Measurements from ENCODE around the gene SLC39A9. TPM values are rescaled to one million over a fixed set of nuclear protein-coding genes. Genes with fewer than 3 reads are reported as not detected.
"Not testable (repeated sequence)": the region's sequence is repeated elsewhere in the genome, so short reads cannot be mapped to it uniquely, and the experiment has no call there.

SLC39A9 gene
- polyA plus RNA-seq, 1 experiment = 70.3 TPM

DNA sequence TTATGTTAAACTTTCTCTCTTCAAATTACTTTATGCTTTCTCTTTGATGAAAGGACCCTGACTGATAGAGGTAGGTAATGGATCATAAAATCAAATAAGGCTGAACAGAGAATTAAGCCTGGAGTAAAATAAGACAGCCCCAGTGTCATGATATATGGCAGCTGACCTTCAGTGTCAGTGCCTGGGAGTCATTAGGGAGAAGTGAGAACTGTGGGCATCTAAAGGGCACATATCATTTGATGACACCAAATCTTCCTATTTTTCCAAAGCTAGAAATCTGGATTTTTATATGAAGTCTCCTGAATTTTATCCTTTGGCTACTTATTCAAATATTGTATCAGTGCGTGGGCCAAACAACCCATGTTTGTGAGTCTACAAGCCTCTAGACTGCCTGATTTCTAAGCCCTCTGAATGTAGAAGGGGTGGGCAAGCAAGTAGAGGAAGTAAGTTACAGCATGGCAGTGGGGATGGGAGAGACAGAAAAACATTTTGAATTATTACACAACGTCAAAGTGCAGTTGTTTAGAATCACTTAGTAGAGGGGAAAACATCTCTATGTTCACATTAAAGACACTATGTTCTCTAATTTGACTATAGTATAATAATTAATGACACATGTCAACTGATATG is 10.0 kb downstream of the SLC39A9 start:
- Histone ChIP-seq H3K27me3 (ENCODE audit: control insufficient read depth, insufficient read depth, low read length) (no peaks in the 10 kb centered on the region), H3K4me3 (ENCODE audit: low read depth, low read length) (no peak overlapping the region), H3K36me3 (ENCODE audit: control insufficient read depth, insufficient read depth, low read length) (no peaks in the 10 kb centered on the region)
- CTCF ChIA-PET = no interaction called here
- TF ChIP-seq, protein P1, sequence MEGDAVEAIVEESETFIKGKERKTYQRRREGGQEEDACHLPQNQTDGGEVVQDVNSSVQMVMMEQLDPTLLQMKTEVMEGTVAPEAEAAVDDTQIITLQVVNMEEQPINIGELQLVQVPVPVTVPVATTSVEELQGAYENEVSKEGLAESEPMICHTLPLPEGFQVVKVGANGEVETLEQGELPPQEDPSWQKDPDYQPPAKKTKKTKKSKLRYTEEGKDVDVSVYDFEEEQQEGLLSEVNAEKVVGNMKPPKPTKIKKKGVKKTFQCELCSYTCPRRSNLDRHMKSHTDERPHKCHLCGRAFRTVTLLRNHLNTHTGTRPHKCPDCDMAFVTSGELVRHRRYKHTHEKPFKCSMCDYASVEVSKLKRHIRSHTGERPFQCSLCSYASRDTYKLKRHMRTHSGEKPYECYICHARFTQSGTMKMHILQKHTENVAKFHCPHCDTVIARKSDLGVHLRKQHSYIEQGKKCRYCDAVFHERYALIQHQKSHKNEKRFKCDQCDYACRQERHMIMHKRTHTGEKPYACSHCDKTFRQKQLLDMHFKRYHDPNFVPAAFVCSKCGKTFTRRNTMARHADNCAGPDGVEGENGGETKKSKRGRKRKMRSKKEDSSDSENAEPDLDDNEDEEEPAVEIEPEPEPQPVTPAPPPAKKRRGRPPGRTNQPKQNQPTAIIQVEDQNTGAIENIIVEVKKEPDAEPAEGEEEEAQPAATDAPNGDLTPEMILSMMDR (IDR thresholded peaks at IDR 0.05; ENCODE audit: insufficient read depth, low read depth, low read length) = no peak
- no peak for DNase-seq (ENCODE audit: low read depth)
- POLR2A ChIA-PET = no interaction called here

DNA sequence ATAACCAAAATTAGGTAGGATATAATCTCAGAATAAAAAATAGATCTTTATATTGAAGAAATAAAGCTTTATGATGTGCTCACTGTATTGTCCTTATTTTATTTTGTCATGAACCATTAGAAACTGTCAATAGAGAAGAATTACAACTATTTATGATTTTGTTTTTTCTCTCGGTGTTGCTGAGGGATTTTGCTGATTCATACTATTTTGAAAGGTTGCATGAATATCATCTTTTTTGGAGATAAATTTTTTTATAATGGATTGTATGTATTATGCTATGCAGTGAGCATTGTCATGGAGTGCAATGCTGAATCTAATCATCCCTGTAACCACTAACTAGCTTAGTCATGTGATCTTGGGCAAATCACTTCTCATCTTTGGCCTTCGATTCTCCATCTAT is 15.0 kb downstream of the SLC39A9 start:
- no peaks in the 10 kb centered on the region for H3K36me3 ChIP-seq (ENCODE audit: control insufficient read depth, insufficient read depth, low read length)
- CTCF ChIA-PET = no interaction called here
- no peaks in the 10 kb centered on the region for H3K27me3 ChIP-seq (ENCODE audit: control insufficient read depth, insufficient read depth, low read length)
- TF ChIP-seq, protein P1 (IDR thresholded peaks at IDR 0.05; ENCODE audit: insufficient read depth, low read depth, low read length) = no peak
- no peak for DNase-seq (ENCODE audit: low read depth)
- no peak overlapping the region for H3K4me3 ChIP-seq (ENCODE audit: low read depth, low read length)
- POLR2A ChIA-PET = interaction anchor here (0.7 kb wide), 1 partner anchor 17 kb away, joined by 6 read pairs; no protein-coding TSS in a partner anchor

DNA sequence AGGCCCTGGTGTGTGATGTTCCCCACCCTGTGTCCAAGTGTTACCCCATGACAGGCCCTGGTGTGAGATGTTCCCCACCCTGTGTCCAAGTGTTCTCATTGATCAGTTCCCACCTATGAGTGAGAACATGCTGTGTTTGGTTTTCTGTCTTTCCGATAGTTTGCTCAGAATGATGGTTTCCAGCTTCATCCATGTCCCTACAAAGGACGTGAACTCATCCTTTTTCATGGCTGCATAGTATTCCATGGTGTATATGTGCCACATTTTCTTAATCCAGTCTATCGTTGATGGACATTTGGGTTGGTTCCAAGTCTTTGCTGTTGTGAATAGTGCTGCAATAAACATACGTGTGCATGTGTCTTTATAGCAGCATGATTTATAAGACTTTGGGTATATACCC is 17.6 kb downstream of the SLC39A9 start:
- CTCF ChIA-PET; H3K4me3 ChIP-seq (ENCODE audit: low read depth, low read length): not testable (repeated sequence)

DNA sequence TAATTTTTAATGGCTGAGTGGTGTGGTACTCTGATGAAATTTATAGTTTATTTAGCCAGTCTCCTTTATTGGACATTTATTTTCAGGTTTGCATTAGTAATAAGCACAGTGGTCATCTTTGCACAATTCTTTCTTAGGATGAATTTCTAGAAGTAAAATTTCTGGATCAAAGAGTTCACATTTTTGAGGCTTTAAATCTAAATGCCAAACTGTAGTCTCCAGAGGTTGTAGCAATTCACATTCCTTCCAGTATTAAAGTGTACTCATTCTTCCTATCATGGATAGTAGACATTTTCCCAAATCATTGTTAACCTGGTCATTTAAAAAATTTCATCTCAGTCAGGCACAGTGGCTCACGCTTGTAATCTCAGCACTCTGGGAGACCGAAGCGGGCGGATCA is 24.8 kb downstream of the SLC39A9 start:
- CTCF ChIA-PET = interaction anchor here (0.9 to 1.2 kb wide), 2 partner anchors 13 to 18 kb away, joined by 3 read pairs; no protein-coding TSS in a partner anchor

More for the DNA sequence above, 17.6 kb downstream of the SLC39A9 start:
- H3K27me3 ChIP-seq (ENCODE audit: control insufficient read depth, insufficient read depth, low read length); DNase-seq (ENCODE audit: low read depth); POLR2A ChIA-PET; H3K36me3 ChIP-seq (ENCODE audit: control insufficient read depth, insufficient read depth, low read length): not testable (repeated sequence)

DNA sequence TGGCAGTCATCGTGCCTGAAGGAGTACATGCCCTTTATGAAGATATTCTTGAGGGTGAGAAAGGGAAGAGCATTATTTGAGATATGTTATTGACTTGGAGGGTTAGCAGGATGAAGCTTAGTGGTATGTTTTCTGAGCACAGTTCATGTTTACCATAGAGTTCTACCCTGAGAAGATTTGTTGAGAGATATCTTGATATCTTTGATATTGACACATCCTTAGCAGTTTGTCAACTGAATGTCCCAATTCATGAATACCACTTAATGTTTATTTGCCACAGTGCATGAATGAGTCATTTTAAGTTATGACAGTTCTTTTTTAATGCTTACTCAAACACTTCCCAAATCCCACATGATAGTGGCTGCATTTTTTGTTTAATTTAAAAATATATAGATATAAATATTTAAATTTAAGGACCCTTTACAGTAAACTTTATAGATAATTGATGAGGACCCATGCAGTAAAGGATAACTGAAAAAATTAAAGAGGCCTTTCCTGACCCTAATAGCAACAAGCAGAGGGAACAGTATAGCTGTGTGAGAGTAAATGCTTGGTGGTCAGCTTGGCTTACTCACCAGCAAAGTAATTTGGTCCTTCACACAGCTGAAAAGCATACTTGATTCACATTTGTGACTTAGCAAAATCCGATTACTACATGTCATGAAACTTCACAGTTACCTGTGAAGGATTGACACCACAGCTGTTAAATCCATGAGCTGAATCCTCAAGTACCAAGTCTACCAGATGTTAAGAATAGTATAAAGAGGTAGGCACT is 25.8 kb downstream of the SLC39A9 start:
- Histone ChIP-seq H3K4me3 (ENCODE audit: low read depth, low read length) (no peak overlapping the region), H3K27me3 (ENCODE audit: control insufficient read depth, insufficient read depth, low read length) (no peaks in the 10 kb centered on the region), H3K36me3 (ENCODE audit: control insufficient read depth, insufficient read depth, low read length) (peaks cover 3% of the 10 kb centered on the region; the same call in 1 of the 2 replicates)
- POLR2A ChIA-PET = interaction anchor here (0.7 kb wide), 1 partner anchor 17 kb away, joined by 7 read pairs; no protein-coding TSS in a partner anchor
- no peak for DNase-seq (ENCODE audit: low read depth)
- CTCF ChIA-PET = interaction anchor here (0.6 to 0.8 kb wide), 2 partner anchors 12 to 14 kb away, joined by 3 read pairs; no protein-coding TSS in a partner anchor
- TF ChIP-seq, protein P1 (IDR thresholded peaks at IDR 0.05; ENCODE audit: insufficient read depth, low read depth, low read length) = no peak

More for the DNA sequence above, 24.8 kb downstream of the SLC39A9 start:
- TF ChIP-seq, protein P1 (IDR thresholded peaks at IDR 0.05; ENCODE audit: insufficient read depth, low read depth, low read length) = 0 out of 2 replicates have a peak, but pooled peaks have one; percentile 10
- Histone ChIP-seq H3K4me3 (ENCODE audit: low read depth, low read length) (no peak overlapping the region), H3K27me3 (ENCODE audit: control insufficient read depth, insufficient read depth, low read length) (no peaks in the 10 kb centered on the region), H3K36me3 (ENCODE audit: control insufficient read depth, insufficient read depth, low read length) (0 out of 2 replicates have a peak, but pooled peaks cover 3% of the 10 kb centered on the region)
- POLR2A ChIA-PET = no interaction called here
- DNase-seq (ENCODE audit: low read depth) = no peak

Data from BJ (cell line).